ENCODE measurements around the gene ZNF100.

The ZNF100 gene

GRCh38 chr19:21705393-21705792 lies 62.0 kb downstream of the ZNF100 start:
- Histone ChIP-seq H3K4me1 (ENCODE audit: low read length) (no peaks in the 10 kb centered on the region), H3K36me3 (replicated peaks; ENCODE audit: low read depth, low read length) (no peaks in the 10 kb centered on the region), H3K4me3 (ENCODE audit: low read length) (no peak overlapping the region), H3K27me3 (ENCODE audit: low read depth, low read length) (no peaks in the 10 kb centered on the region), H3K79me2 (ENCODE audit: low read length) (no peaks in the 10 kb centered on the region), H3K9ac (ENCODE audit: low read length) (no peak overlapping the region), H3K9me3 (ENCODE audit: insufficient read depth, low read length) (no peaks in the 10 kb centered on the region), H3K4me2 (ENCODE audit: low read length) (no peak overlapping the region), H2AFZ (ENCODE audit: low read depth, low read length) (no peak overlapping the region), H4K20me1 (ENCODE audit: insufficient read depth, low read length) (no peaks in the 10 kb centered on the region), H3K27ac (ENCODE audit: low read length) (no peak overlapping the region)
- TF ChIP-seq EZH2phosphoT487 (IDR thresholded peaks at IDR 0.05; ENCODE audit: low read depth), result no peak
- TF ChIP-seq, protein P1, sequence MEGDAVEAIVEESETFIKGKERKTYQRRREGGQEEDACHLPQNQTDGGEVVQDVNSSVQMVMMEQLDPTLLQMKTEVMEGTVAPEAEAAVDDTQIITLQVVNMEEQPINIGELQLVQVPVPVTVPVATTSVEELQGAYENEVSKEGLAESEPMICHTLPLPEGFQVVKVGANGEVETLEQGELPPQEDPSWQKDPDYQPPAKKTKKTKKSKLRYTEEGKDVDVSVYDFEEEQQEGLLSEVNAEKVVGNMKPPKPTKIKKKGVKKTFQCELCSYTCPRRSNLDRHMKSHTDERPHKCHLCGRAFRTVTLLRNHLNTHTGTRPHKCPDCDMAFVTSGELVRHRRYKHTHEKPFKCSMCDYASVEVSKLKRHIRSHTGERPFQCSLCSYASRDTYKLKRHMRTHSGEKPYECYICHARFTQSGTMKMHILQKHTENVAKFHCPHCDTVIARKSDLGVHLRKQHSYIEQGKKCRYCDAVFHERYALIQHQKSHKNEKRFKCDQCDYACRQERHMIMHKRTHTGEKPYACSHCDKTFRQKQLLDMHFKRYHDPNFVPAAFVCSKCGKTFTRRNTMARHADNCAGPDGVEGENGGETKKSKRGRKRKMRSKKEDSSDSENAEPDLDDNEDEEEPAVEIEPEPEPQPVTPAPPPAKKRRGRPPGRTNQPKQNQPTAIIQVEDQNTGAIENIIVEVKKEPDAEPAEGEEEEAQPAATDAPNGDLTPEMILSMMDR (IDR thresholded peaks at IDR 0.05; ENCODE audit: low read depth, low read length), result no peak

- H3K9ac ChIP-seq (ENCODE audit: low read length), result no peak overlapping the region
- H4K20me1 ChIP-seq (ENCODE audit: insufficient read depth, low read length), result no peaks in the 10 kb centered on the region
- no peak overlapping the region for H2AFZ ChIP-seq (ENCODE audit: low read depth, low read length)
- no peak overlapping the region for H3K4me2 ChIP-seq (ENCODE audit: low read length)
- TF ChIP-seq EZH2phosphoT487 (IDR thresholded peaks at IDR 0.05; ENCODE audit: low read depth), result no peak
- TF ChIP-seq, protein P1 (IDR thresholded peaks at IDR 0.05; ENCODE audit: low read depth, low read length), result no peak
- no peak overlapping the region for H3K27ac ChIP-seq (ENCODE audit: low read length)
- H3K27me3 ChIP-seq (ENCODE audit: low read depth, low read length), result no peaks in the 10 kb centered on the region
- H3K9me3 ChIP-seq (ENCODE audit: insufficient read depth, low read length), result no peaks in the 10 kb centered on the region
- no peaks in the 10 kb centered on the region for H3K36me3 ChIP-seq (replicated peaks; ENCODE audit: low read depth, low read length)
- H3K4me1 ChIP-seq (ENCODE audit: low read length), result no peaks in the 10 kb centered on the region
- no peak overlapping the region for H3K4me3 ChIP-seq (ENCODE audit: low read length)
- no peaks in the 10 kb centered on the region for H3K79me2 ChIP-seq (ENCODE audit: low read length)
These were observed 63.1 kb downstream of the ZNF100 start for GRCh38 chr19:21704320-21704719.

- no peak overlapping the region for H3K4me3 ChIP-seq (ENCODE audit: low read length)
- H3K4me2 ChIP-seq (ENCODE audit: low read length), result no peak overlapping the region
- H3K4me1 ChIP-seq (ENCODE audit: low read length), result no peaks in the 10 kb centered on the region
- H3K79me2 ChIP-seq (ENCODE audit: low read length), result no peaks in the 10 kb centered on the region
- no peaks in the 10 kb centered on the region for H4K20me1 ChIP-seq (ENCODE audit: insufficient read depth, low read length)
- H3K9me3 ChIP-seq (ENCODE audit: insufficient read depth, low read length), result peaks cover 3% of the 10 kb centered on the region; the same call in 1 of the 2 replicates
- H3K9ac ChIP-seq (ENCODE audit: low read length), result no peak overlapping the region
- no peak overlapping the region for H3K27ac ChIP-seq (ENCODE audit: low read length)
- H2AFZ ChIP-seq (ENCODE audit: low read depth, low read length), result no peak overlapping the region
- TF ChIP-seq EZH2phosphoT487 (IDR thresholded peaks at IDR 0.05; ENCODE audit: low read depth), result no peak
- TF ChIP-seq, protein P1 (IDR thresholded peaks at IDR 0.05; ENCODE audit: low read depth, low read length), result no peak
- no peaks in the 10 kb centered on the region for H3K36me3 ChIP-seq (replicated peaks; ENCODE audit: low read depth, low read length)
- H3K27me3 ChIP-seq (ENCODE audit: low read depth, low read length), result no peaks in the 10 kb centered on the region
These were observed 68.2 kb downstream of the ZNF100 start for GRCh38 chr19:21699197-21699596.

DNA sequence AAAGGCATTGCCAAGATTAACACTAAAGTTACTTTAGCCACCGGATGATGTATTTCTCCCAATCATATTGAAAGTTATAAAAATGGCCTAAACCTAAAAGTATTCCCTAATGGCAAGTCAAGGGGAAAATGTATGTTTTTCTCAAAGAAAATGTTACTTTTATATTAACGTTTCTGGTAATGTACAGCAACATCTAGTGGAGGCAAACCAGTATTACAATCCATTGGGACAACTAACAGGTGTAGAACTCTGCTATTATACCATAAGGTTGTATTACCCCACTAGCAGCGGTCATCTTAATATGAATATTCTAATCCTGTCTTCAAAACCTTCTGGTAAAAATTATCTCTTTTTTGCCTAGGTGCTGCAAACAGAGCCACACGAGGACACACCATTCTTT lies 69.2 kb downstream of the ZNF100 start:
- no peak overlapping the region for H2AFZ ChIP-seq (ENCODE audit: low read depth, low read length)
- H3K27me3 ChIP-seq (ENCODE audit: low read depth, low read length), result no peaks in the 10 kb centered on the region
- no peaks in the 10 kb centered on the region for H3K4me1 ChIP-seq (ENCODE audit: low read length)
- H4K20me1 ChIP-seq (ENCODE audit: insufficient read depth, low read length), result no peaks in the 10 kb centered on the region
- H3K36me3 ChIP-seq (replicated peaks; ENCODE audit: low read depth, low read length), result no peaks in the 10 kb centered on the region
- H3K4me3 ChIP-seq (ENCODE audit: low read length), result no peak overlapping the region
- no peak overlapping the region for H3K4me2 ChIP-seq (ENCODE audit: low read length)
- no peak overlapping the region for H3K9ac ChIP-seq (ENCODE audit: low read length)
- no peak overlapping the region for H3K27ac ChIP-seq (ENCODE audit: low read length)
- H3K9me3 ChIP-seq (ENCODE audit: insufficient read depth, low read length), result peaks cover 3% of the 10 kb centered on the region; the same call in 1 of the 2 replicates
- no peaks in the 10 kb centered on the region for H3K79me2 ChIP-seq (ENCODE audit: low read length)
- no peak for TF ChIP-seq EZH2phosphoT487 (IDR thresholded peaks at IDR 0.05; ENCODE audit: low read depth)
- TF ChIP-seq, protein P1 (IDR thresholded peaks at IDR 0.05; ENCODE audit: low read depth, low read length), result peak; percentile 66
